Heart right ventricle (tissue), 16 donors: ENCODE results near the gene STRIP2. TPM values are rescaled to one million over a fixed set of nuclear protein-coding genes. Genes with fewer than 3 reads are reported as not detected.
"Not testable (repeated sequence)": the region's sequence is repeated elsewhere in the genome, so short reads cannot be mapped to it uniquely, and the experiment has no call there.

Experiments used
- ATAC-seq, 8 donors: fragments of 200-7000 bp; cut with Tn5 transposase; one replicate each; pipeline ENCODE4 v1.9.1; 2020; ENCODE audit warnings: mild to moderate bottlenecking in 8 of 8, moderate library complexity in 8 of 8, moderate number of reproducible peaks in 1 of 8
- DNase-seq, 2 donors: peaks; one replicate each; pipeline ENCODE4 v3.0.0-alpha.2; 2020
- H3K27ac ChIP-seq, 10 donors: fragments of 200-600 bp; sonication (generic) in 2 of 10; one replicate each; pipeline versions ENCODE4 v1.5.0 to v1.8.0; 2020 to 2022; ENCODE audit warnings: mild to moderate bottlenecking in 3 of 10
- H3K27me3 ChIP-seq, 7 donors: fragments of 200-600 bp; one replicate each; pipeline ENCODE4 v1.8.0; 2021 to 2022; ENCODE audit warnings: mild to moderate bottlenecking in 2 of 7
- H3K36me3 ChIP-seq, 9 donors: fragments of 200-600 bp; sonication (generic) in 1 of 9; one replicate each; pipeline versions ENCODE4 v1.5.0 to v1.8.0; 2020 to 2022; ENCODE audit warnings: mild to moderate bottlenecking in 2 of 9
- H3K4me1 ChIP-seq, 9 donors: fragments of 200-600 bp; sonication (generic) in 1 of 9; one replicate each; pipeline versions ENCODE4 v1.5.0 to v1.8.0; 2020 to 2022; ENCODE audit warnings: mild to moderate bottlenecking in 4 of 9
- H3K4me3 ChIP-seq, 10 donors: fragments of 200-600 bp; sonication (generic) in 2 of 10; one replicate each; pipeline versions ENCODE4 v1.5.0 to v1.8.0; 2020 to 2022; ENCODE audit warnings: mild to moderate bottlenecking in 7 of 10, moderate library complexity in 2 of 10
- H3K9me3 ChIP-seq, 11 donors: fragments of 200-600 bp in 10 of 11; sonication (generic) in 2 of 11; one replicate each; pipeline versions ENCODE4 v1.5.0 to v1.8.0; 2013 to 2022; ENCODE audit warnings: mild to moderate bottlenecking in 2 of 11, control low read depth in 1 of 11, moderate library complexity in 1 of 11
- WGBS, 2 donors: extraction: QIAGEN DNeasy Blood & Tissue Kit; methylation state at CpG; one replicate each; pipeline ENCODE4 v1.1.7; 2013; ENCODE audit warnings: inconsistent platforms in 1 of 2; 5-methylcytosine and 5-hydroxymethylcytosine counted together
- intact Hi-C, 10 donors: fragments of 100-400 bp; cut with DNase I; formaldehyde crosslinking; loops; one replicate each; pipeline versions ENCODE4 v1.11.1 to v1.14.2; 2022
- polyA plus RNA-seq, 2 donors: library from polyadenylated mRNA; stranded (reverse); fragments of 200-250 nt; gene quantifications; one replicate each; pipeline ENCODE4 v1.2.3, GENCODE V29; 2013
- total RNA-seq, 10 donors: library from RNA; stranded (reverse); fragmentation: NEBNext Ultra II Directional in 3 of 10; extraction: Animal tissue kit (Norgen Biotek cat#: 25700) in 3 of 10; gene quantifications; one replicate each; pipeline versions ENCODE4 v1.2.1 to v1.2.4, GENCODE V29; 2021 to 2023
- TF ChIP-seq, protein P1 (sequence below), 9 donors: fragments of 200-600 bp; sonication (generic) in 2 of 9; IDR thresholded peaks; one replicate each; pipeline versions ENCODE4 v1.5.0 to v1.8.0; 2021 to 2022; ENCODE audit warnings: antibody characterized with exemption in 9 of 9, mild to moderate bottlenecking in 5 of 9, moderate library complexity in 1 of 9
- donor health status: Arrhythmogenic right ventricular cardiomyopathy.
- donor health status: ischemic (EF 13 %, LVEDD 7.1; RV severe dilation, severe dysfunction).
- donor health status: healthy with polysubstance abuse.
- donor health status: DM: no; HTN: yes; CAD: no.
- donor health status: DM: no; HTN: no; CAD: no.
- donor health status: ischemic (EF 25% LVEDD 6.9; RV normal size, moderate dysfunction).
- donor health status: ischemic (EF 25% LVEDD 5.7; RV mildly dilated, moderate dysfunction).
- donor health status: healthy.
- donor health status: DM: yes; HTN: yes; CAD: no.
- donor health status: Ischemic cardiomyopathy.
- donor health status: ischemic (EF 35%, LVEDD 5.7; RV mildly dilated, moderate dysfunction).
- donor health status: nonischemic (EF 11% LVEDD 7.7; RV severe dilation, severe dysfunction).
- donor health status: DM: yes; HTN: yes; CAD: no.
- donor health status: PGD.
- donor health status: ischemic (EF 29% LVEDD 5.4; RV normal size, mild dysfunction).
- donor health status: nonischemic (EF 23%, LVEDD 6.1; RV moderate dilation, normal function).

Gene STRIP2
- total and polyA plus RNA-seq, 12 donors: 10.6 to 36.9 (median 20.8) TPM

DNA sequence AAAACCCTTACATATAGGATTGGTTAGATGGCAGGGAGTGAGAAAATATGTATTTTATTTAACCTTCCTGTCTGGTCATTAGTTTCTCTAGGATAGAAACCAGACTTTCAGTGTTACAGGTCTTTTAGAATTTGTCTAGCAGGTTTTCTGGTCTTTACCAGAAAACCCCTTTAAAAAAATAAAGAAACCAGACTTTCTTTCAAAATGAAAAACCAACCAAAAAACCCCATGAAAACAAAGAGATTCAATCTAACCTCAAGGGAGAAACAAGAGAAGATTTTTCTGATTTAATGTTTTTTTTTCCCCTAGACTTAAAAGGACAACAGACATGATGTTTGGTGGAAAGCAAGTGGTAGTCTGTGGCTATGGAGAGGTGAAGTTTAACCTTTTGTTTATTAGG is 28.7 kb upstream of the STRIP2 start:
- H3K9me3 ChIP-seq: no peaks in the 10 kb centered on the region
- no peak overlapping the region for H3K27ac ChIP-seq
- peaks cover 0 to 60% (median 0%) of the 10 kb centered on the region in 9 donors for H3K36me3 ChIP-seq
- ATAC-seq (no peak), DNase-seq (no peak)
- no peaks in the 10 kb centered on the region for H3K27me3 ChIP-seq
- TF ChIP-seq, protein P1, sequence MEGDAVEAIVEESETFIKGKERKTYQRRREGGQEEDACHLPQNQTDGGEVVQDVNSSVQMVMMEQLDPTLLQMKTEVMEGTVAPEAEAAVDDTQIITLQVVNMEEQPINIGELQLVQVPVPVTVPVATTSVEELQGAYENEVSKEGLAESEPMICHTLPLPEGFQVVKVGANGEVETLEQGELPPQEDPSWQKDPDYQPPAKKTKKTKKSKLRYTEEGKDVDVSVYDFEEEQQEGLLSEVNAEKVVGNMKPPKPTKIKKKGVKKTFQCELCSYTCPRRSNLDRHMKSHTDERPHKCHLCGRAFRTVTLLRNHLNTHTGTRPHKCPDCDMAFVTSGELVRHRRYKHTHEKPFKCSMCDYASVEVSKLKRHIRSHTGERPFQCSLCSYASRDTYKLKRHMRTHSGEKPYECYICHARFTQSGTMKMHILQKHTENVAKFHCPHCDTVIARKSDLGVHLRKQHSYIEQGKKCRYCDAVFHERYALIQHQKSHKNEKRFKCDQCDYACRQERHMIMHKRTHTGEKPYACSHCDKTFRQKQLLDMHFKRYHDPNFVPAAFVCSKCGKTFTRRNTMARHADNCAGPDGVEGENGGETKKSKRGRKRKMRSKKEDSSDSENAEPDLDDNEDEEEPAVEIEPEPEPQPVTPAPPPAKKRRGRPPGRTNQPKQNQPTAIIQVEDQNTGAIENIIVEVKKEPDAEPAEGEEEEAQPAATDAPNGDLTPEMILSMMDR (IDR thresholded peaks at IDR 0.05): no peak
- peaks cover 0 to 12% (median 3%) of the 10 kb centered on the region in 9 donors for H3K4me1 ChIP-seq
- H3K4me3 ChIP-seq: no peak overlapping the region
- intact Hi-C loops: no loop called here

DNA sequence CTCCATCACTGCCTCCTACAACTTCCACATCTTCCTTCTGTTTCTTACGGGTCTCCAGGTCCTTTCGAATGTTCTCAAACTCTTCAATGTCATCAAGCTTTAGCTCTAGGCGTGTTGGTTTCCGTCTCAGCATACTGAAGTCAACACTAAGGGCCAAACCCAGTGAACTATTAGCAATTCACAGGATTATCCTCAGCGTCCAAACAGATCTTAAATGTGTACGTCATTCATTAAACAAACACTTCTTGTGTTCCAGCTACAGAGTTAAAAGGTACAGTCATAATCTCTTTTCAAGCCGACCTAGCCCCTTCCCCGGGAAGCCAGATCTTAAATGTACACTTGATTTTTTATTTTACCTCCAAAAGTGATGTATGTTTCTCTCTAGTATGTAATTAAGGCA is 24.0 kb upstream of the STRIP2 start:
- intact Hi-C loops, H3K9me3 ChIP-seq, H3K4me1 ChIP-seq, ATAC-seq, H3K4me3 ChIP-seq, H3K27me3 ChIP-seq, H3K27ac ChIP-seq, DNase-seq: not testable (repeated sequence)
- peaks cover 0 to 67% (median 0%) of the 10 kb centered on the region in 9 donors for H3K36me3 ChIP-seq
- 95 to 98% methylated on average over 8 of the region's 8 CpGs for WGBS, 2 donors

DNA sequence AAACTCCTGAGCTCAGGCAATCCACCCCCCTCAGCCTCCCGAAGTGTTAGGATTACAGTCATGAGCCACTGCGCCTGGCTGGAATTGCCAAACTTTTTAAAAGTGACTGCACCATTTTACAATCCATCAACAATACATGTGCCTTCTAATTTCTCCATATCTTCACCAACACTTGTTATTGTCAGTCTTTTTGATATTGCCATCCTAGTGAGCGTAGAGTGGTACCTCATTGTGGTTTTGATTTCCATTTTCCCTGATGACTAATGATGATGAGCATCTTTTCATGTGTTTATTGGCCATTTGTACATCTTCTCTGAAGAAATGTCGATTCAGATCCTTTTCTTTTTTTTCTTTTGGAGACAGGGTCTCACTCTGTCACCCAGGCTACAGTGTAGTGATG is 21.7 kb upstream of the STRIP2 start:
- TF ChIP-seq, protein P1 (IDR thresholded peaks at IDR 0.05): no peak

DNA sequence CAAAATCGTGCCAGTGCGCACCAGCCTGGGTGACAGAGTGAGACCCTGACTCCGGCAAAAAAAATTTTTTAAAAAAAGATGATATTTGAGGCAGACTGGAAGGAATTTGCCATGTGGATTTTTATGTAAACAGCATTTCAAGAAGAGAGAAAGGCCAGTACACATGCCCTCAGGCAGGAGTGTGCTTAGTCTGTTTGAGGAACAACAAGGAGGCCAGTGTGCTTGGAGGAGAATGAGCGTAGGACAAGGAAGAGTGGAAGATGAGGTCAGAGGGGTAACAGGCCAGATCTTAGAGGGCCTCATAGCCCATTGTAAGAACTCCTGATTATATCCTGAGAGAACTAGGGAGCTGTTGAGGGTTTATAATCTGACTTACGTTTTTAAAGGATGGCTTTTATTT is 17.2 kb upstream of the STRIP2 start:
- Histone ChIP-seq H3K4me1 (peaks cover 0 to 6% (median 0%) of the 10 kb centered on the region in 9 donors), H3K4me3 (no peak overlapping the region), H3K36me3 (peaks cover 0 to 27% (median 0%) of the 10 kb centered on the region in 9 donors), H3K27ac (no peak overlapping the region), H3K9me3 (peaks cover 0 to 4% (median 0%) of the 10 kb centered on the region in 11 donors), H3K27me3 (no peaks in the 10 kb centered on the region)
- TF ChIP-seq, protein P1 (IDR thresholded peaks at IDR 0.05): no peak
- 96 to 97% methylated on average over 5 of the region's 5 CpGs for WGBS, 2 donors
- DNase-seq (no peak), ATAC-seq (no peak)
- intact Hi-C loops: no loop called here

More for the DNA sequence above, 21.7 kb upstream of the STRIP2 start:
- Histone ChIP-seq H3K36me3 (peaks cover 0 to 59% (median 0%) of the 10 kb centered on the region in 9 donors), H3K27ac (no peak overlapping the region), H3K4me3 (no peak overlapping the region), H3K4me1 (peaks cover 0 to 4% (median 0%) of the 10 kb centered on the region in 9 donors), H3K9me3 (peaks cover 0 to 4% (median 0%) of the 10 kb centered on the region in 11 donors), H3K27me3 (no peaks in the 10 kb centered on the region)
- WGBS, 2 donors: 97% methylated on average over 4 of the region's 4 CpGs
- DNase-seq (no peak), ATAC-seq (no peak)
- intact Hi-C loops: no loop called here

DNA sequence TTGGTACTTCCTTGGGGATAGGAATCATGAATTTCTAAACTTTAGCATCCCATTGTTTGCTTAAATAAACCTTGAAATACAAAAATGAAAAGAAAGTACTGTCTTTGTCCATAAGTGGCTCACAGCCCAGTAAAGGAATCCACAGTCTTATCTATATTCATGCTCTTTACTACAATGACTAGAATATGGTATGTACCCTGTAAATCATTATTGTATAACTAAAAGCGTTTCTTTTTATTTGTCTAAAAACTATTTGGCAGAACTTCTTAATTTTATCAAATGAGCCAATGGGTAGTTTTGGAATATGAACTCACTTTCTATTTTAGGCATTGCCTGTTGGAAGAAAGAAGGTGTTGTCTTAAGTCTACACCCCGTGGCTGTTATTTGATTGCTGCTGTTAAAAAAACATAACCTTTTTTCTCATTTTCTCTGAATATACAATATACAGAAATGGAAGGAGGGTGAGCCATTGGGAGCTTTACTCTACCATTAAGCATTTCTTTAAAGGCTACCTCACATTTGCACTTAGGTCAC is 12.4 kb upstream of the STRIP2 start:
- H3K9me3 ChIP-seq: no peaks in the 10 kb centered on the region
- intact Hi-C loops: no loop called here
- H3K4me3 ChIP-seq: no peak overlapping the region
- ATAC-seq (peak in 3 of 8 donors; percentile 56 to 74 (median 61)), DNase-seq (no peak)
- peak overlapping the region in 4 of 10 donors; percentile 11 to 36 (median 18) for H3K27ac ChIP-seq
- peaks cover 0 to 24% (median 4%) of the 10 kb centered on the region in 9 donors for H3K4me1 ChIP-seq
- no peaks in the 10 kb centered on the region for H3K27me3 ChIP-seq
- peaks cover 0 to 33% (median 0%) of the 10 kb centered on the region in 9 donors for H3K36me3 ChIP-seq
- TF ChIP-seq, protein P1 (IDR thresholded peaks at IDR 0.05): no peak
- 22 to 33% methylated on average over 2 of the region's 2 CpGs for WGBS, 2 donors
